ENCODE data around the gene NPHP4.

Gene NPHP4

GRCh38 chr1:5986018-5986417 is 6.2 kb downstream of the NPHP4 start:
- no peak for DNase-seq

DNA sequence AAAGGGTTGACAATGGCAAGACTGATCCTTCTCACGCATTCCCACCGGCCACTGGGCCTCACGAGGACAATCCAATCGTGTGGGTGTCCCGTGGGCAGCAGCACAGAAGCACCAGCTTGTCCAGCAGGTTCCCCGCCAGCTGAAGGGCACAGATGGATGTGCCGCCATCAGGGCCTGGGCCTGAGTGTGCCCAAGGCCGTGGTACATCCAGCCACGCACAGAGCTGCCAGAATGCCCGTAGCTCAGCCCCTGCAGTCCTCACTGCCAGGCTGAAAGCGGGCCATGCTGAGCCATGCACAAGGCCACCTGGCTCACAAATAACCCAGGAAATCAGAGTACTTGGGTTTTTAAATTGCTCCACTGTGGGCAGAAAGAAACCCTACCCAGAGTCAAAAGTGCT is 7.0 kb downstream of the NPHP4 start:
- DNase-seq, result no peak

GRCh38 chr1:5983361-5984103 is 8.7 kb downstream of the NPHP4 start:
- no peak for DNase-seq

GRCh38 chr1:5982868-5983267 is 9.4 kb downstream of the NPHP4 start:
- DNase-seq, result no peak

DNA sequence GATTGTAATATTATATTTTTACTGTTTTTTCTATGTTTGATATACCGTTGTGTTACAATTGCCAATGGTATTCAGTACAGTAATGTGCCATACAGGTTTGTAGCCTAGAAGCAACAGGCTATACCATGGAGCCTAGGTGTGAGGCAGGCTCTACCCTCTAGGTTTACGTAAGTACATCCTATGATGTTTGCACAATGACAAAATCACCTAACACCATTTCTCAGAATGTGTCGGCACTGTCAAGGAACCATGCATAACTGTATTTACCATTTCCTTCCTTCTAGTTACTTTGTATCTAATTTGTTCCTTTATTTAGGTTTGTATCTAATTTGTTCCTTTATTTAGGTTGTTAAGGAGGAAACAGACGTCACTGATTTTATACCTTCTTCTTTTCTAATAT is 9.9 kb downstream of the NPHP4 start:
- DNase-seq, result no peak

GRCh38 chr1:5981009-5981380 is 11.2 kb downstream of the NPHP4 start:
- DNase-seq, result no peak

DNA sequence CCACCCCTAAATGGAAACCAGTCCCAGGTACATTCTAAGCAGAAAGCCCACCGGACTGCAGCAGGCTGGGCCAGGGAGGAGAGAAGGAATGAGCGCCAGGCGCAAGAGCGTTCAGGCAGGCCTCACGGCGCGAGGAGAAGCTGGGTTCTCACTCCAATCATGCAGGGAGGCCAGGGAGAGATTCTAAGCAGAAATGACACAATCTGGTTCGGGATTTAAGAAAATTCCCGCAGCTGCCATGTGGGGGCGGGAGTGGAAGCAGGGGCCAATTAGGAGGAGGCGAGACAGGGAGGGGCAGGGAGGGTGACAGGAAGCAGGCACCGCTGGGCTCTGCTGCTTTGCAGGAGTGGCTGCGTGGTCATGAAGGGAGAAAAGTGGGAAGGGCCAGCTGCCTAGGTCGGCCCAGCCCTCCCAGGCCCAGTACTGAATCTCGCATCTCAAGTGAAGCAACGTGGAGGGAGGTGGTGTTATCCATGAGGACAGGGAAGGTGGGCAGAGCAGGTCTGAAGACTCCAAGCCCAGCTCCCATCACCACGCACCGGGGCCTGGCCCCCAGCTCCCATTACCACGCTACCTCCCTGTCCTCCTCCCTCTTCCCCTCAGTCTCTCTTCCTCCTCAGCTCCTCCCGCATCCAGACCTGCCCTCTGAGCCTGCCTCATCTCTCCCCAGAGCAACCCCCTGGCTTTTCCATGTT is 11.8 kb downstream of the NPHP4 start:
- peak; percentile 62 to 68 for DNase-seq

DNA sequence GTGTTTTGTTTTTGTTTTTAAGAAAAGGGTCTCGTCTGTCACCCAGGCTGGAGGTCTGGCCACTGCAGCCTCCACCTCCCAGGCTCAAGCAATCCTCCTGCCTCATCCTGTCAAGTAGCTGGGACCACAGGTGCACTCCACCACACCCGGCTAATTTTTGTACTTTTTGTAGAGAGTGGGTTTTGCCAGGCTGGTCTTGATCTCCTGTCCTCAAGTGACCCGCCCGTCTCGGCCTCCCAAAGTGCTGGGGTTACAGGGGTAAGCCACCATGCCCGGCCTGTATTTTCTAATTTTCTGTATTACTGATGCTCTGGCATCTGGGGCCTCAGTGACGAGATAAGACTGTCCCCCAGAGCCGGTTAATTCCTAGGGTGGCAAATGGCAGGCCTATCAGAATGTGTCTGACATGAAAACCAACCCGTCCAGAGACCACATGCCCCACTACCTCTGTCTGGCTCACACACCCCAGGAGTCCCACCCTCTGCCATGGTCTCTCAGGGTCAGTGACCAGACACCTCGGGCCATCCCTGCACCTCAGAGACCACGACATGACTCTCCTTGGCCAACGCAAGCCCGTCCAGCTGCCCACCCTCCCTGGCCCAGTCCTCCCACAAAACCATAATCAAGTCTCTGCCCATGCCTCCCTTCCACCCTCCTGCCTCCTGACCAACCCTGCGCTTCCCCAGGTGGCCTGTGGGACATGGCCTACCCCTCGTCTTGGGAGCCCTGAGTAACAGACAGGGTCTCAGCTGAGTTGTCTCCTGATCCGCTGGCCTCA is 12.5 kb downstream of the NPHP4 start:
- no peak for DNase-seq

DNA sequence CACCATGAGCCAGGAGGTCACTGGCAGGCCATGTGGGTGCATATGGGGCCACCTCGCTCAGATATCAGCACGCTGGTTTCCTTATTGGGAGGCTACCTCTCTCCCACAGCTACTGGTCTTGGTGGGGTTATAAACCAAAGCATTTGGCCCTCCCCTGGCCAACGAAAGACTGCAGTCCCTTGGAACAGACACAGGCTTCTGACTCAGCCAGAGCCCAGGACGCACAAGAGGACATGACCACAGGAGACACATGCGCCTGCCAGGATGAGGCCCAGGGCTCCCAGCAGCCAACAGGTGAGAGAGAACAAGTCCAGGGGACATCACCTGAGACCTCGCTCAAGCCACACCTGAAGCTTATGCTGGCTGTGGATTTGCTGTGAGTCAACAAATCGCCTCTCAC is 13.8 kb downstream of the NPHP4 start:
- no peak for DNase-seq

GRCh38 chr1:5977494-5978444 is 14.5 kb downstream of the NPHP4 start:
- DNase-seq, result no peak

GRCh38 chr1:5976726-5977493 is 15.3 kb downstream of the NPHP4 start:
- DNase-seq, result no peak

GRCh38 chr1:5976231-5976630 is 16.0 kb downstream of the NPHP4 start:
- no peak for DNase-seq

GRCh38 chr1:5975133-5975880 is 16.9 kb downstream of the NPHP4 start:
- DNase-seq, result peak; percentile 21 to 53

DNA sequence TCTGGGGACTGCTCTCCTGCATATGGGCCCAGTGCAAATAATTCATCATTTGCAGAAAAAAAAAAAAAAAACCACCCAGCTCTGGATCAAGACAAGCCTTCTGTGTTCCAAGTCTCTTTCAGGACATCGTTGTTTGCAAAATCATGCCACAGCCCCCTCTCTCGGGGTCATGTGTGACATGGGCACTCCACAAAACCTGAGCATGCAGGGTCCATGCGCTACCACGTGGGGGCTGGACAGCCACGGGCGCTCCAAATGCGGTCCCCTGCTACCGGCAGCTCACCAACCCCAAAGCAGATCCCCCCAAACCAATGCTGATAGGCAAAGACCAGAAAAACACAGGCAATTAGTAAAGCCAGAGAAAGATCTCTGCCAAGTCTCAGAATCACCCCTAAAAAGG is 17.6 kb downstream of the NPHP4 start:
- no peak for DNase-seq

- DNase-seq, result no peak
Observed at GRCh38 chr1:5973771-5974170, 18.5 kb downstream of the NPHP4 start.

GRCh38 chr1:5972198-5972520 is 20.1 kb downstream of the NPHP4 start:
- DNase-seq, result no peak

GRCh38 chr1:5971471-5972197 is 20.6 kb downstream of the NPHP4 start:
- no peak for DNase-seq

GRCh38 chr1:5970610-5971273 is 21.5 kb downstream of the NPHP4 start:
- no peak for DNase-seq

DNA sequence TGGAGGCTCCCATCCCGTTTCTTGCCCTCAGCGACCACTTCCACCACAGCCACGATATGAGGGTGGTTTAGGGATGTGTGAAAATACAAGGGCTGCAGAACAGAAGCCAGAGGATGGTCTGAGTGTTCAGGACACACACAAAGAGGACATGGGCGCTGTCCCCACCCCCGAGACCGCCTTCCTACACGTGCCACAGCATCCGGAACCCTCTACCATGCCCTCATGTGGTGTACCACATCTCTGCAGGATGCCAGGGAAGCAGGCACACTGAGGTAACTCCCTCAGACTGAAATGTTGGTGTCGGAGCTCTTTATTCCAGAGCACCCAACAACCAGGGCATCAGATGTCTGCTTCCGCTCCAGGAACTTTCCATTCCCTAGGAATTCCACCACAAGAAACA is 23.1 kb downstream of the NPHP4 start:
- no peak for DNase-seq

DNA sequence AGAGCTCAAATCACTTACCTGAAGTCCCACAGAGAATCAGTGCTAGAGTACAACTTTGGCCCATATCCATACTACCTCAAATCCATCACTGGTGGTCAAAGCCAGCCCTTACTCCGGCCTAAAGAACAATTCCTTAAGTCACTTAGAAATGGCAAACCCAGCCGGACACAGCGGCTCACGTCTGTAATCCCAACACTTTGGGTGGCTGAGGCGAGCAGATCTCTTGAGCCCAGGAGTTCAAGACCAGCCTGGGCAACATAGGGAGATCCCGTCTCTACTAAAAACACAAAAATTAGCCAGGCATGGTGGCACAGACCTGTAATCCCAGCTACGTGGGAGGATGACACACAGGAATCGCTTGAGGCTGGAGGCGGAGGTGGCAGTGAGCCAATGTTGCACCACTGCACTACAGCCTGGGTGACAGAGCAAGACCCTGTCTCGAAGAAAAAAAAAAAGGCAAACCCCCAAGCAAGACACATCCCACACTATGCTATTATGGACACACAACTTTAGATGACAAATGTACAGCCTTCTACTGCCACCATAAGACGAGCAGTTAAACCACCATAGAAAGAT is 24.0 kb downstream of the NPHP4 start:
- DNase-seq, result peak; percentile 23 to 52

Measured in inflammatory macrophage treated with lipopolysaccharide for 1 hour (primary cell).